ENCODE results near the gene SURF4. TPM values are rescaled to one million over a fixed set of nuclear protein-coding genes. Genes with fewer than 3 reads are reported as not detected.

Gene SURF4
- total and polyA plus RNA-seq, 2 of the 13 experiments (the other 11 are each of a cell fraction or from before 2014, with no cell fraction given), result 220 to 265 TPM

DNA sequence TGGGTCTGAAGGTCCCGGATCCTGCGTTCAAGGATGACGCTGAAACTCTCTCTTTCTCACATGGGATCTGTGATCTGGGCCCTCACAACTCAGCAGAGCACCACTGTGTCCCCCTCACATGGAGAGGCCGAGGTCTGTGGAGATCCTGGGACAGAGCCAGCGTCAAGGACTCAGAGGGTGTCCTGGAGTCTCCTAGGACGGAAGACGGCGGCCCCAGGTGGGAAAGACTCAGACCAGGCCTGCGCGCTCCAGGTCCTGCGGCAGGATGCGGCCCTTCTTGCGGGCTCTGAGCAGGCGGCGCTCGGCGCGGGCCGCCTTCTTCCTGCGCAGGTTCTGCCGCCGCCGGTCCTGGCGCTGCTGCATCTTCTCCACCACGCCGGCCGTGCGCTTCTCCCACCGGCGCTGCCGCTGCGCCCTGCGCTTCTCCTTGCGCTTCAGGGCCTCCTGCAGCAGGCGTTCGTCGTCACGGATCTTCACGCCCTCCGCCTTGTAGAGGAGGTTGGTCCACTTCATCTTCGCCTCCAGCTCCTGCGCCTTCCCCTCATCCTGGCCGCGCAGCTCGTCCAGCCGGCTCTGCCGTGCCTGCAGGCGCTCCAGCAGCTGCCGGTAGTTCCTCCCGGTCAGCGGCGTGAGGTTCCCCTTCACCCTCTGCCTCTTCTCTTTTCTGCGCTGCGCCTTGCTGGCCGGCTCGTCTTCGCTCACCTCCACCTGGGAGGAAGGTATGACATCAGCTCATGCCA is 44.0 kb downstream of the SURF4 start:
- TF ChIP-seq, protein P1, sequence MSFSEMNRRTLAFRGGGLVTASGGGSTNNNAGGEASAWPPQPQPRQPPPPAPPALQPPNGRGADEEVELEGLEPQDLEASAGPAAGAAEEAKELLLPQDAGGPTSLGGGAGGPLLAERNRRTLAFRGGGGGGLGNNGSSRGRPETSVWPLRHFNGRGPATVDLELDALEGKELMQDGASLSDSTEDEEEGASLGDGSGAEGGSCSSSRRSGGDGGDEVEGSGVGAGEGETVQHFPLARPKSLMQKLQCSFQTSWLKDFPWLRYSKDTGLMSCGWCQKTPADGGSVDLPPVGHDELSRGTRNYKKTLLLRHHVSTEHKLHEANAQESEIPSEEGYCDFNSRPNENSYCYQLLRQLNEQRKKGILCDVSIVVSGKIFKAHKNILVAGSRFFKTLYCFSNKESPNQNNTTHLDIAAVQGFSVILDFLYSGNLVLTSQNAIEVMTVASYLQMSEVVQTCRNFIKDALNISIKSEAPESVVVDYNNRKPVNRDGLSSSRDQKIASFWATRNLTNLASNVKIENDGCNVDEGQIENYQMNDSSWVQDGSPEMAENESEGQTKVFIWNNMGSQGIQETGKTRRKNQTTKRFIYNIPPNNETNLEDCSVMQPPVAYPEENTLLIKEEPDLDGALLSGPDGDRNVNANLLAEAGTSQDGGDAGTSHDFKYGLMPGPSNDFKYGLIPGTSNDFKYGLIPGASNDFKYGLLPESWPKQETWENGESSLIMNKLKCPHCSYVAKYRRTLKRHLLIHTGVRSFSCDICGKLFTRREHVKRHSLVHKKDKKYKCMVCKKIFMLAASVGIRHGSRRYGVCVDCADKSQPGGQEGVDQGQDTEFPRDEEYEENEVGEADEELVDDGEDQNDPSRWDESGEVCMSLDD (CRISPR knock-in tag; IDR thresholded peaks at IDR 0.05; ENCODE audit: borderline replicate concordance), result no peak
- TF ChIP-seq NFYB (CRISPR knock-in tag; IDR thresholded peaks at IDR 0.05) (no peak), NR2C2 (CRISPR knock-in tag; IDR thresholded peaks at IDR 0.05; ENCODE audit: borderline replicate concordance) (no peak), RORA (CRISPR knock-in tag; IDR thresholded peaks at IDR 0.05) (no peak), RBFOX2 (IDR thresholded peaks at IDR 0.05; ENCODE audit: low read depth, low read length) (peak; percentile 62), ZNF704 (CRISPR knock-in tag; IDR thresholded peaks at IDR 0.05; ENCODE audit: borderline replicate concordance) (no peak), ZC3H13 (CRISPR knock-in tag; IDR thresholded peaks at IDR 0.05) (no peak)
- no peak overlapping the region for H3K4me2 ChIP-seq (ENCODE audit: low read depth, low read length)
- in situ Hi-C loops (cut with HindIII; ENCODE audit: extremely low pct_ligation_motif_present, low pct_unique_long_range_greater_than_20kb), result loop anchor here (5.0 kb wide), 1 partner anchor 145 kb away; no protein-coding TSS in a partner anchor
- no peaks in the 10 kb centered on the region for H3K9me3 ChIP-seq (ENCODE audit: low read length)
- BruUV-seq (replicated peaks), result no TSS peak
- no peaks in the 10 kb centered on the region; a peak in 1 of 5 replicates for H3K27me3 ChIP-seq (ENCODE audit: control insufficient read depth in 1 of 2, insufficient read depth in 2 of 2, low read length in 2 of 2)
- ATAC-seq (no peak), DNase-seq (ENCODE audit: low spot score) (no peak), FAIRE-seq (no peak)
- H3K27ac ChIP-seq (ENCODE audit: extremely low read length, insufficient read depth, low read length), result no peak overlapping the region
- intact Hi-C loops (cut with micrococcal nuclease; ENCODE audit: unreplicated experiment), result no loop called here
- no peak overlapping the region for H2AFZ ChIP-seq (ENCODE audit: low read length)
- peaks cover 20% of the 10 kb centered on the region for H3K4me1 ChIP-seq (ENCODE audit: insufficient read depth, low read length)
- H3K36me3 ChIP-seq (replicated peaks in 1 of 2; ENCODE audit: control insufficient read depth in 1 of 2, insufficient read depth in 2 of 2, low read length in 2 of 2), result peaks cover 18 to 41% of the 10 kb centered on the region in 2 experiments; a peak in 4 of 5 replicates
- no peak overlapping the region for H3K9ac ChIP-seq (ENCODE audit: insufficient read depth, low read depth, low read length)
- ChIA-PET POLR2A (no interaction called here), CTCF (ENCODE audit: low intra/inter-chr PET ratio, low total read pairs) (no interaction called here)
- H3K79me2 ChIP-seq (ENCODE audit: insufficient read depth, low read length), result peaks cover 26% of the 10 kb centered on the region
- 0 out of 2 replicates have a peak, but pooled peaks cover 7% of the 10 kb centered on the region for H4K20me1 ChIP-seq (ENCODE audit: insufficient read depth, low read length)
- no peak overlapping the region for H3K4me3 ChIP-seq (replicated peaks in 1 of 3; ENCODE audit: insufficient read depth in 1 of 3, low read depth in 2 of 3, low read length in 3 of 3)
- 99% methylated on average over 57 of the region's 57 CpGs for WGBS (ENCODE audit: low lambda C conversion rate)
